GM19452 (cell line): ENCODE results near the gene ICA1L.

Experiments used
- ATAC-seq: cut with Tn5 transposase; IDR thresholded peaks from one replicate; pipeline ENCODE4 v1.9.1; 2021; ENCODE audit not compliant: unreplicated experiment

The ICA1L gene

DNA sequence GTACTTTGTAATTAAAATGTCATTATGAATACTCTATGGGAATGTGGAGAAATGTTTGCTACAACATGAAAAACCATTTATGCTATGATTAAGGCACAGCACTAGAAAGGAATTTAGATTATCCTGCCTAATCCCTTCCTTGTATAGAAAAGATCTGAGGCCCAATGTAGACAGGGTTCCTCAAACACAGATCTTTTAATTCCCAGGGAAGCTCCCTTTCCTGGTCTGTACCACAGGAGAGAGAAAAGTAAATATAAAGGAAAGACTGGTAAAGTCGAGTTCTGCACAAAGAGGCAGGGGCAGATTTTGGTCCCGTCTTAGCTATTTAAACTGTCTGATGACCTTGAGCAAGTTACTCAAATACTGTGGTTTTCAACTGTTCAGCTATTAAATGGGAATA, 84.7 kb downstream of the ICA1L start:
- no peak for ATAC-seq

GRCh38 chr2:202782940-202783558, 88.5 kb downstream of the ICA1L start:
- ATAC-seq: no peak

DNA sequence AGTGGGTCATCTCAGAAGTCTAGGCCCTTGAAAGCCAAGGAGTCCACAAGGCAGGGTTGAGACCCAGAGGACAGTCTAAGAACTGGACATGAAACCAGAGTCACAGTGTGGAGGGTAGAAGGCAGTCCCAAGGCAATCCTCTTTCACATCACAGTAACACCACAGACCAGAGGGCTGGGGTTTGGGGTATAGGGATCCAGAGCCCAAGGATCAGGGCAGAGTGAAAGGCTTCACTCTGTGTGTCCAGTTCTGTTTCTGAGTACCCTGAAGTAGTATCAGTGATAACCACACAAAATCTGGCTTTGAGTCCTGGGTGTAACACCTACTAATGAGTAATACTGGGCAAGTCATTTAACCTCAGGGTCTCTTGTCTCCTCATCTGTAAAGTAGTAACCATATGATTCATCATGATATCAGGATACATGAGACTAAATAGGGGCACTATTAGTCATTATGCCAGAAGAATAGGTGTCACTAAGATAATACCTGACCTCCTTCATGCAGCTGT, 91.0 kb downstream of the ICA1L start:
- peak; percentile 98 for ATAC-seq

GRCh38 chr2:202778217-202778616, 93.3 kb downstream of the ICA1L start:
- no peak for ATAC-seq

GRCh38 chr2:202774104-202774503, 97.5 kb downstream of the ICA1L start:
- no peak for ATAC-seq

DNA sequence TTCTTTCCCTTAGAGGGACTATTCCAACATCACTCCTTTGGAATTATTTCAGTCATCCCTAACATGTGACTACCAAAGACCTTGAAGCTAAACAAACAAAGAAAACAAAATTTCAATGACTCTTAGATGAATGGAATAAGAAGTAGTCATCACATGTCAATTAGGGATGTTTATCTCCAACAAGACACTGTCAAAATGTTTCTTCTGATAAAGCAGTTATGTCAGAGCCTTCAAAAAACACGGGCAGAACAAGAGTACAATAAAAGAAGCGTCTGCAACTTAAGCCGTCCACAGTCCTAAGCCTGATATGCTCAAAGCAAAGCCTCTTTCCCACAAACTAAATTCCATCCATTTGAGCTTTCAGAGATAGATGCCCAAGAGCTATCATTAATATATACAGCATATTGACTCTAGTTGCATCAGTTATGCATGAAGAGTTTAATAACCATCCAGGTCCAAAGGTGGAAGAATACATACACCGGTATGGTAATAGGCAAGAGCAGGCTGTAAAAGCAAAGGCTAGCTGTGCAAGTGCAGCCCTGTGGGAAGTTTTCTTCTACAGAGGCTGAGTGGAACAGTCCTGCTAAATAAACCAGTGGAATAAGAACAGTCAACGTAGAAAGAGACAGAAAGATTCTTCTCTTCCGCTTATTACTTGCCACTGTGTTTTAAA, 98.1 kb downstream of the ICA1L start:
- no peak for ATAC-seq

DNA sequence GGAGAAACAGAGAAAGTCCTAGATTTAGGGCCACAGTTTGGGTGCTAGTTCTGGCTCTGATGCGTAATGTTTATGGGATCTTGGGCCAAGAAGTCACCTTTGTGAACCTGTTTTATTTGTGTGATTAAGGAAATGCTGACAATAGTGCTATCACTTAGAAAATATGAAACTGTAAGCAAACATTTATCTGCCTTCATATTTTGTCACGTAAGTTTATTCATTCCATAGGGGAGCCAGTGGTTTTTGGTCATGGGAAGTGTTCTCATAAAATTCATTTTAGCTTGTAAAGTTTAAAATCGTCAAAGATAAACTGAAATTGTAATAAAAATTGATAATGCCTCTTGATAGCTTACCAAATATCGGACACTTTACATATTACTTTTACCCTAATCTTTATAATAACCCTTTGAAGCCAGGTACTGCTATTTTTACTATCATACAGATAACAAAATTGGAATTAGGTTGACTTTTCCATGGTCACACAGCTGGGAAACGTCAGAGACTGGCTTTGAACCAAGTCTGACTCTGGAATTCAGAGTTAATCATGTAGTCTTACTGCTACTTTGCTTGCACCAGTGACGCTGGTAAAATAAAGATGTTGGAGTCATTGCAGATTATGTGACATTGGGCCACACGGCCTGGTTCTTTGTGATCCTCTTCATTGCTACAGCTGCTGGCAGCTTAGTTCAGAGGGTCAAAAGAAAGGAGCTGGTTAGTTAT, 99.7 kb downstream of the ICA1L start:
- no peak for ATAC-seq

DNA sequence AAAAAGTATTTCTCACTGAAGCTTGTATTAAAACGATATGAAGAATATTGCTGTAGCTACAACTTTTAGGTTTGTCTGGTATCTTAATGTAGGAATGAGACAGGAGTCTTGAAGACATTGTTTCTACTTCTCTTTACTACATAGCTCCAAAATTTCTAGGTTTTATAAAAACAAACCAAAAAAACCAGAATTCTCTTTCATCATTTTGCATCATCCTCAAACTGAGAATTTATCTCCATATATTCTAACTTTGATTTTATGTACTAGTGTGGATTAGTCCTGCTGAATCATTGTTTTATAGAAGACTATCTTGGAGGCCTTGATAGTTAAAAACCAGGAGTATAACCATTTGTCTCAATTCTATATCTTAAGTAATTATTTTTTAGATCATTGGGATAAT, 100.2 kb downstream of the ICA1L start:
- no peak for ATAC-seq

GRCh38 chr2:202769201-202769600, 102.4 kb downstream of the ICA1L start:
- ATAC-seq: no peak

DNA sequence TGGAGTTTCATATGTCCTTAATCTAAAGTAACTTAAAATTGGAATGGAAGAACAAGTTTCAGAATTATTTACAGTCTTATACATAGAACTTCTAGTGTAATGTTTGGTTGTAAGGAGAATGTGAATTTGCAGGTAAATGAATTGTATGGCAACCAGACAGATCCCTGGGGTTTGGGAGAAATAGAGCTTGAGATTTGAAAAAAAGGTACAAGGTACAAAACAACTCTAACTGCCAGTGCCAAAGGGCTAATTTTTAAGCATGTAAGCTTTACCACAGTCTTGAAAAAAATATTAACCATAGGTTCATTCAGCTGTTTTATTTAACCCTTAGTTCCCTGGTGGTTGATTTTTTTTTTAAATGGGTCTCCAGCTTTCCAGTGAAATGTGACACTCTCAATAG, 103.3 kb downstream of the ICA1L start:
- ATAC-seq: no peak

- no peak for ATAC-seq
These were observed 106.1 kb downstream of the ICA1L start for GRCh38 chr2:202765436-202765835.

GRCh38 chr2:202764991-202765390, 106.6 kb downstream of the ICA1L start:
- ATAC-seq: no peak

GRCh38 chr2:202763916-202764315, 107.7 kb downstream of the ICA1L start:
- ATAC-seq: no peak

DNA sequence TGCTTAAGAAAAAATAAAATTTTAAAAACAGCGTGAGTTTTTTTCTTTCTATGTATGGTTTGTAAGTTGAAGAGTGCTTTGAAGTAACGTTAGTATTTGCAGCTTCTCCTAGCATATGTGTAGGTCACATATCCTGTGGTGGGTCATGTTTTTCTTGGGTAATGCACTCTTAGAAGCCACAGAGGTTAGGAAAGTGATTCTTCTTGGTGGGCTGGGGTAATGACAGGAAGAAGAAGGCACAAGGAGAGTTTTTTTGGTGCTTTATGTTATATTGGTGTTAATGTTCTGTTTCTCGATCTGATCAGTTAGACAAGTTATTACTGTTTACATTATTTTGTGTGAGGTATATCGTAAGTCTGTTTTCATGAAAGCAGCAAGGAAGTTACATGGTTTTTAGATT, 109.0 kb downstream of the ICA1L start:
- ATAC-seq: no peak

GRCh38 chr2:202760848-202761247, 110.7 kb downstream of the ICA1L start:
- no peak for ATAC-seq

GRCh38 chr2:202758604-202759003, 113.0 kb downstream of the ICA1L start:
- no peak for ATAC-seq

- ATAC-seq: no peak
These were observed 113.4 kb downstream of the ICA1L start for GRCh38 chr2:202758128-202758527.

- no peak for ATAC-seq
These were observed 114.2 kb downstream of the ICA1L start for GRCh38 chr2:202757339-202757738.

- no peak for ATAC-seq
These were observed 115.0 kb downstream of the ICA1L start for GRCh38 chr2:202756598-202756997.

- ATAC-seq: no peak
These were observed 116.6 kb downstream of the ICA1L start for GRCh38 chr2:202754936-202755335.

DNA sequence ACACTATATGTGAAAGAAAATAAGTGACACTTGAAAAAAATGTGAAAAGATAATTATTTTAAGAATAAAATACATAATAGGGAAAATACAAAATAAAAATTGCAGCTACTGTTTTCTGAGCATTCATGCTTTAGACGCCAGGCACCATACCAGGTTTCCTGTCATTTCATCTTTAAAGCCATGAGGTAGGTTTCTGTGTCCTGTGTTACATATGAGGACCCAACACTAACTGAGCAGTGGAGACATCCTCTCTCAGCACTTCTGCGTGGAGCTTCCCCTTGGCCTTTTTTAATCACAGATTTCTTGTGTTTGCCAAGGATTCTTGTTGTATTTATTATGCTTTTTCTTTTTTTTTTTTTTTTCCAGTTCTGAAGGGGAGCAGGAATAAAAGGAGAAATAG, 119.5 kb downstream of the ICA1L start:
- ATAC-seq: no peak

GRCh38 chr2:202750763-202751427, 120.7 kb downstream of the ICA1L start:
- no peak for ATAC-seq
